Testis (tissue), 2 donors: ENCODE data around the gene NDOR1.

Experiments used
- CTCF ChIP-seq, 3 experiments: fragments of 450-650 bp in 2 of 3; fragments of 200-600 bp in 1 of 3; sonication (generic) in 1 of 3; IDR thresholded peaks; one replicate each; pipeline ENCODE4 v1.5.1; 2016 to 2019; ENCODE audit warnings: antibody characterized with exemption in 3 of 3, mild to moderate bottlenecking in 2 of 3, moderate library complexity in 1 of 3
- POLR2A ChIP-seq: fragments of 450-650 bp; IDR thresholded peaks from one replicate; pipeline ENCODE4 v1.6.1; 2017; ENCODE audit warnings: antibody characterized with exemption, mild to moderate bottlenecking, moderate library complexity

- no peak for TF ChIP-seq CTCF (IDR thresholded peaks at IDR 0.05)
- TF ChIP-seq POLR2A: no peak
Observed at GRCh38 chr9:137241490-137242268, 36.2 kb downstream of the NDOR1 start.
